ENCODE results near the gene PHLDA2. TPM values are rescaled to one million over a fixed set of nuclear protein-coding genes. Genes with fewer than 3 reads are reported as not detected.

The PHLDA2 gene
- polyA plus RNA-seq, 4 donors = 0.54 to 2.5 (median 1.3) TPM

DNA sequence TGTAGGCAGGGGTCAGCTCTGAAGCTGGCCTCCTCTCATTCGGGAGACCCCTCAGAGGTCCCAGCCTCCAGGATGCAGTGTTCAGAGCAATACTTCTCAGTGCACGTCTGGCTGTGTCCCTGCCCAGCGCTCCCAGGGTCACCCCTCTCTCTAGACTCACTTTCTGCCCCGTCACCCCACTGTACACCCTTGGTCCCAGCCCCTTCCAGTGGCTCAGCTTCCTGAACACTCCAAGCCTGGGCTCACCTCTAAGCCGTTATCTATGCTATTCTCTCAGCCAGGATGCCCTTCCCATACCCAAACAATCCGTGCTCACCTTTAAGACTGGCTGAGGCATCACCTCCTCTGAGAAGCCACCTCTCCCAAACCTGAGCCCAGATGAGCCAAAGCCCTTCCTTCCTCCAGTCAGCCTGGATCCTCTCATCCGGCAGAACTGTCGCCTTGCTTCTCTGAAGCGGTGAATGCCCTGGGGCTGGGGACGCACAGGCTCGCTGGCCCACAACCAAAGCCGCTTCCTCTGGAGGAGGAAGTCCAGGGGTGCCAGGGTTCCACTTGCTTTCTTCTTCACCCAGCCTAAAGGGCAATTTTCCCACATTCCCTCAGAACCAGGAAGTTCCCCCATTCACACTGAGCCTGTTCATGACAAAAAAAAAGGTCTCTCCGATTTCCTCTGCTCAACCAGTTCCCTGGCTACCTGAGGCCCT, 30.0 kb downstream of the PHLDA2 start:
- DNase-seq (ENCODE audit: low read depth in 4 of 4, low spot score in 3 of 4) = no peak

DNA sequence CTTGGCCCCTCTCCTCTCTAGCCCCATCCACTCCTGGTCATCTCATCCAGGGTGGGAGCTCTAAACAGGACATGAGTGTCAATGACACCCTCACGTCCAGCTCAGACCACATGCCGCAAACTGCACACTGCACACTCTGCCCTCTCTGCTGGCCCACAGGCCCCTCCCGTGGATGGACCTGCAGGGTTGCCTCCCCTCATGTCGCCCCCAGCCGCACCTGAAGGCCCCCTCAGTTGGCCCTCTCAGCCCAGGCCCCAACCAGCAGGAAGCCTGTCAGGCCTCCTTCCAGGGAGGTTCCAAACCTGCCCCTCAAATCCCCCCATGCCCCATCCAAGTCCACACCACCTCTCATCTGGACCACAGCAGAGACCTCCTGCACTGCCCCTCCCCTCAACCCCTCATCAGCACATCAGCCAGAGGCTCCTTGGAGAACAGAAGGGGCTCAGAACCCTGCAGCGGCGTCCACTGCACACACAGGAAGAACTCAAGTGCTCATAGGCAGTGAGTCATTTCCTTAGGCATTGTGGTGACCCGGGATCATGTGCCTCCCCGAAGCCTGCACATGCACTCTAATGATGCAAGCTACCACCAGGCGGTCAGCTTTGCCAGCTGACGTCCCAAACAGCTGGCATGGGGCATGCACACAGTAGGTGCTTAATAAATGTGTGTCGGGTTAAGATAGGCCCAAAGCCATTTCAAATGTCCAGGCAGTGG, 30.7 kb downstream of the PHLDA2 start:
- DNase-seq (ENCODE audit: low read depth in 4 of 4, low spot score in 3 of 4) = no peak

DNA sequence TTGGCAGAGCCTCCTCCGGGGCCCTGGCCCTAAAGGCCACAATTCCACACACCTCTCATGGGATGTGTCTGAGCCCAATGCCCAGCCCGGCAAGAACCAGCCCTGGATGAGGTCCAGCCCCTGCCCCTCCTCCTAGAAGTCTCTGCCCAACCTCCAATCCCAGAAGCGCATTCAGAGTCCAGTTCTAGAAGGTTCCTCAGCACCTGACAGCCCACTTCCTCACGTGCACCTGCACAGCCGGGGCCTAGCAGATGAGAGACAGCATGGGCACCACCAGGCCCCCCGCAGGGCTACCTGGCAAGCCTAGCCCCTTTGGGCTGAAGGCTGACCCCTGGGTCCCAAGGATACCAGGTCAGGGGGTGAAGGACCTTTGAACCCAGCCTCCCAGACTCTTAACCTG, 32.2 kb downstream of the PHLDA2 start:
- no peak for DNase-seq (ENCODE audit: low read depth in 4 of 4, low spot score in 3 of 4)

DNA sequence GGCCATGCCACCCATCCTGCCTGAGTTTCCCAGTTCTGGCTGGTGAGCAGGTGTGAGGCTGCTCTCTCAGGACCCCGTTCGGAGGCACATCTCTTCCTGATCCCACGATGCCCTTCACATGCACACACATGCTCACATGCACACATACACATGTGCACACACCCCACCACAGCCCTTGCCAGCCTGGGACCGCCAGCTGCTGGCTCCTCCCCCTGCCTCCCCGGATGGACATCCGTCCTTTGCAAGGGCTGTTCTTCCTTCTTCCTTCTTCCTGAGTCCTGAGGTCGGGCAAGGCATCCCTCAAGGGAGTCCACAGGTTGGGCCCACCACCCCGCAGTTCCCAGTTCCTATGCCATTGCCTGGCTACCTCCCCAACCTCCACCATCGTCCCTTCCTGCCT, 33.2 kb downstream of the PHLDA2 start:
- DNase-seq (ENCODE audit: low read depth in 4 of 4, low spot score in 3 of 4) = no peak

DNA sequence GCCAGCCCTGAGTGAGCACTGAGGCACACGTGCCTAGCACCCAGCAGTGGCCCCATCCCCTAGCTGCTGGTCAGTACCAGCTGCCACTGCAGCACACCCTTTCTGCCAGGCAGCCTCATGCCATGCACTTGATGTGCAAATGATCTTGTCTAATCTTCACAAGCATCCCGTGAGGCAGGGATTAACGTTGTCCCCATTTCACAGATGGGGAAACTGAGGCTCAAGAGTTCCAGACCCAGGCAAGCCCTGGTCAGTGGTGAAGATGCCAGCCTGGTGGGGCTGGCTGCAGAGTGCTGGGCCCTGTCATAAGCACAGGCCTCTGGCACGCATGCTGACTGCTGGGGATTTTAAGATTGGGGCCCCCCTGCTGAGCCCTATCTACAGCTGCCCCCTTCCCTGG, 35.3 kb downstream of the PHLDA2 start:
- no peak for DNase-seq (ENCODE audit: low read depth in 4 of 4, low spot score in 3 of 4)

DNA sequence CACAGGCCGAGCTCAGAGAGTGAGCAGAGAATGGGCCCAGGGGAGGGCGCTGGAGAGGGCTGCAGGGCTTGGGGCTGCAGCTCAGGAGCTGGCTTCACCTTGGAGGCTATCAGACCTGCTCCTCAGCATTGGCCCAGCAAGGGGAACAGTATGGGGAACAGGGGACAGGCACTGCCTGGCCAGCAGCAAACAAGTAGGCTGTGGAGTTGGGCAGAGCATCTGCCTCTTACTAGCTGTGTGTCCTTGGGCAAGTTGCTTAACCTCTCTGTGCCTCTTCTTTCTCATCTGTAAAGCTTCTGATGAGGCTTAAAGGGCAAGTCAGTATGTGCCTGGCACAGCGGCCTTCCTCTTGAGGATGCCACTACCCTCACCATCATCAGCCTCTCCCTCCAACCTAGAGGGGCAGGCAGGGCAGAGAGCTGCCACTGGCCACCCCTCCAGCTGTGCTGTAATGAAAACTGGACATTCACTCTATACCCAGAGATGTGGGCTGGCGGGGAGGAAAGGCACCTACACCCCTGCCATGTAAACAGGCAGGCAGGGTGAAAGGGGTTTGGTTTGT, 36.2 kb downstream of the PHLDA2 start:
- no peak for DNase-seq (ENCODE audit: low read depth in 4 of 4, low spot score in 3 of 4)

DNA sequence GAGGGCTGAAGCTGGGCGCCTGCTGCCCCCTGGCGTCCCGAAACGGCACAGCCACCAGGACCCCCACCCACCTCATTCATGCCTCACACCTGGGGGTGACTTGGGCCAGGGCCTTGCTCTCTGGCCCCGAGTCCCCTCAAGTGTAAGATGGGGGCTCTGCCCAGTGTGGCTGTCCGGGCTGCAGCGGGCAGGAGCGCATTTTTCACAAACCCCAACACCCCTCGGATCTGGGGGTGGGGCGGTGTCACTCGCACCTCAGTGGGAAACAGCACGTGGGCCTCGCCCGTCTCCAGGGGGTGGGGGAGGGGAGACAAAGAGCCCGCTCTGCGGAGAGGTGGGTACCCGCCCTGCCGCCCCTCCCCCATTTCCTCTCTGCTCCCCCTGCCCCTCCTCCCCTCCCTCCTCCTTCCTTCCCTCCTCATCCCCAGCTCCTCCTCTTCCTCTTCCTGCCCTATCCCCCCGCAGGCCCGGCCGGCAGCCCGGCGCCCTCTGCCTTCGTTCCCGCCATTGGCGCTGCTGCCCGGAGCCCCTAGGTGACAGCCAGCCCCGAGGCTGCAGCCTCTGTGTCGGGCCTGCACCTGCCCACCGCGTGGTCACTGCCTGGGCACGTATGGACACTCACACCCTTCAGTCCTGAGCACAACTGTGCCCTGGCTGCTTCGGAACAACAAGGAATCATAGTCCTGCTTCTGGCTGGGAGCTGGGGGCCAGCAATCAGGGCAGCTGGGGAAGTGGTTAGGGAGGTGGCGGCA, 36.8 kb downstream of the PHLDA2 start:
- DNase-seq (ENCODE audit: low read depth in 4 of 4, low spot score in 3 of 4) = no peak

DNA sequence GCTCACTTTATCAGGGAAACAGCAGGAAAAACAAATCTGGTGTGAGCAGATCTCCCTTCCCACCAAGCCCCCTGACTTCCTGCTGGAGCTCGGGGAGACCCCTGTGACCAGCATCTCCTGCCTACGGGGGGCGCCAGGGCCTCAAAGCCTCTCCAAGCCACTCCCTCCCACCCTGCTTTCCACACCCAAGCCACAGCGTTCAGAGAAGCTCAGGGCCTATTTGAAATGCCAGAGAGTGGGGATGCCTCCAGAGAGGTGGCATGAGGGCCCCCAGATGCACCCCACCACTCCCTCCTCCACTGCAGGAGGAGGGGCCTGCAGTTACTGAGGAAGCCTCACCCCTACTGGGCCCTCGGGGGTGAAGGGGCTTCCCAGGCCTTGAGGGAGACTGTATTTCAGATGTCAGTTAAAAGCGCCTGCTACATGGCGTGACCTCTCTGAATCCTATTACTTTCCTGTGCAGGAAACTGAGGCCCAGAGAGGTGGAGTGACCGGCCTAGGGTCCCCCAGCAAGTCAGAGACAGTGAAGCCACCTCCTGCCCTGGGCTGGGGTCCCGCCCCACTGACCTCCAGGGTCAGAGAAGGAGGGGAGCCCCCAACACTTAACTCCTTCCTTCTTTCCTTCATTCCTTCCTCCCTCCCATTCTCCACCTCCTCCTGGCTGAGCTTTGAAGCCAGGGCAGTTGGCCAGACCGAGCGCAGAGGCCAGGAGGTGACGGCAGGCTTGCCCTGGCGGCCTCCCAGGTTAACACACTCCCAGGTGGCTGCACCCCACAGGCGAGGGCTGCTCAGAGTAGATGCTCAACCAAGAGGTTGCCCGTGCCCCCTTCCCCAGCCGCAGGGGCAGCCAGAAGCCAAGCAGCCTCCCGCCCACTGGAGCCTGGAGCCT, 37.6 kb downstream of the PHLDA2 start:
- no peak for DNase-seq (ENCODE audit: low read depth in 4 of 4, low spot score in 3 of 4)

DNA sequence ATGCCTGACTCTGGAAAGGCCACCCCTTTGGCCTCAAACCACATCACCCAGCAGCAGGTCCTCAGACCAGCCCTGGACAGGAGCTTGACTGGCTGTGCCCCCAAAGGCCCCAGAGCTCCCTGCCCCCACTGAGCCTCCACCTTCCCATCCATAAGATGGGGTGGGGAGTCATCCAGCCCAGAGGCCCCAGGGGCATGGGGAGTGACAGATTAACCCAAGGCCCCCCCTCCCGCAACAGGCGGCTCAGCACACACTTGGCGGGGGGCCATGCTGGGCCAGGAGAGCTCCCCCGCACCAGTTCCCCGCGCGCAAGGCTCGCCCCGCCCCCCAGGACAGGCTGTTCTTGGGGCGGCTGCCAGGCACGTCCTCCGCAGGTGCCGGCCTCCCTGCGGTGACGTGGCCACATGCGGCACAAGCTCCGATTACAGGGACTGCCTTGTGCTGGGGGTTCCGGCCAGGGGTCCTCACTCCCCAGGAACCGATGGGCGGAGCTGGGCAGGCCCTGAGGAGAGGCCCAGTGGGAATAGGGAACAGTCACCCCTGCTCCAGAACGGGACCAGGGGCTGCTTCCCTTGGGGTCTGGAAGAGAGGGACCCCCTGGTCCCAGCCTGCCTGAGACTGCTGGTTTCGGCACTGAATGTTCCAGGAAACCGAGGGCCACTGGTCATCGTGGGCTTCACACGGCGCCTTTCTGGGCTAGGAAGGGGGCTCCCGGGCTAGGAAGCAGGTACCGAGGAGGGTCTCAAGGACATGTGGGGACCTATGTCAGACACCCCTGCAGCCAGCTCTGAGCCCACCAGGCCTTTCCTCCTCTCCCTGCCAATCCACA, 38.5 kb downstream of the PHLDA2 start:
- DNase-seq (ENCODE audit: low read depth in 4 of 4, low spot score in 3 of 4) = peak in 1 of 4 donors; percentile 61

DNA sequence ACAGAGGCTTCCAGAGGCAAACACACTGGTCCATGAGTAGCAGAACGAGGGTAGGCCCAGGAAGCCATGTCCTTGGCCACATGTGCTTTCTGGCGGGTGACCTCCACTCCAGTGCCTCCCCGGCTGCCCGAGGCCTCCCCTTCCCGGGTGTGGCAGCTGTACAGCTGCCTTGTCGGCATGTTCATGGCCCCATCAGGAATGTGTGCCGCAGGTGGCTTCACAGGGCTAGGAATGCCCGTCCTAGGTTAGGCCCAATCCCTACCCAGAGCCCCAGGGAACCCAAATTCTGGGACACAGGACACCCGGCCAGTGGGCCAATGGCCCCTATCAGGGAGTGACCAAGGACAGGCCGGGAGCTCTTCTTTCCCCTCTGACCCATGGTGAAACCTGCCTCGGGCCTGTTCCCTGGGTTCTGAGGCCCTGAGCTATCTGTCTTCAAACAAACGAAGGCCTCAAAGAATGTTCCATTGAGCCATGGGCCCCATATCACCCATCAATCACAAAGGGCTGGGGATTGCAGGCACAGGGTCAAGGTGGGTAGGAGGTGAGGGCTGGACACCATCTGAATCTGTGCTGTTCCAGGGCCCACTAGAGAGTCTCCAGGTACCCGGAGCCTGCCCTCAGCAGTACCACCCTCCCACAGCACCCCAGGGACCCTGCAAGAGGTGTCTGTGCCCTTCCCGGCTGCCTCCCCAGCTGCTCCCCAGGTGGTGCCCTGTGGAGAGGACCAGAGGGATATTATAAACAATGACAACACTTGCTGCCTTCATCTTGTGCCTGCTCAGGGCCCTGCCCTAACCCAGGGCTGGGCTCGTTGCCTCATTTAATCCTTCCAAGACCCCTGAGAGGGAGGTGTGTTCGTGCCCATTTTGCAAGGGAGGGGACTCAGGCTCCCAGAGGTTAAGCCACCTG, 39.6 kb downstream of the PHLDA2 start:
- no peak for DNase-seq (ENCODE audit: low read depth in 4 of 4, low spot score in 3 of 4)

DNA sequence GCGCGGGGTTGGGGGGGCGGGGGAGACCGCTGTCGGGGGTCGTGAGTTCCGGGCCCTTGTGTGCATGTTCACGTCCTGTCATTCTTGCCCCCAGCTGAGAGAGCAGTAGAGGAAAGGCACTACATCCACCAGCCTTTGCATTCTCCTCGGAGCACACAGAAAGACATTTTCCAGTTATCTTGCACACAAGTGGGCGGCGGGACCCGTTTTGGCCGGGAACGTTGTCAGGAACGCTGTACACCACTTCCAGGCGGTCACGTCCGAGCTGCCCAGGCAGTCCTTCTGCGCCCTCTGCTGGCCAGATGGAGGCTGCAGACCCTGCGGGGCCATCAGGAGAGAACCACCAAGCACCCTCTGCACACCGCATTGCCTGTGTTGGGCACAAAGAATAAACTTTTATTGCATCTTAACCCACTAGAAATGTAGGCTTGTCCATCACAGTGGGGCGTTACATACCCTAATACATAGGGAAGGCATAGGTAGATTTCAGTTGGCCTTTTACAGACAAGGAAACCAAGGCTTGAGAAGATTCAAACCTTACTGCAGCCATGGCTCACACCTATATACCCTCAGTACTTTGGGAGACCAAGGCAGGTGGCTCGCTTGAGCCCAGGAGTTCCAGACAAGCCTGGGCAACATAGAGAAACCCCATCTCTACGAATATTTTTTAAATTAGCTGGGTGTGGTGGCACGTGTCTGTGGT, 40.8 kb downstream of the PHLDA2 start:
- peak in 2 of 4 donors; percentile 83 to 85 for DNase-seq (ENCODE audit: low read depth in 4 of 4, low spot score in 3 of 4)

DNA sequence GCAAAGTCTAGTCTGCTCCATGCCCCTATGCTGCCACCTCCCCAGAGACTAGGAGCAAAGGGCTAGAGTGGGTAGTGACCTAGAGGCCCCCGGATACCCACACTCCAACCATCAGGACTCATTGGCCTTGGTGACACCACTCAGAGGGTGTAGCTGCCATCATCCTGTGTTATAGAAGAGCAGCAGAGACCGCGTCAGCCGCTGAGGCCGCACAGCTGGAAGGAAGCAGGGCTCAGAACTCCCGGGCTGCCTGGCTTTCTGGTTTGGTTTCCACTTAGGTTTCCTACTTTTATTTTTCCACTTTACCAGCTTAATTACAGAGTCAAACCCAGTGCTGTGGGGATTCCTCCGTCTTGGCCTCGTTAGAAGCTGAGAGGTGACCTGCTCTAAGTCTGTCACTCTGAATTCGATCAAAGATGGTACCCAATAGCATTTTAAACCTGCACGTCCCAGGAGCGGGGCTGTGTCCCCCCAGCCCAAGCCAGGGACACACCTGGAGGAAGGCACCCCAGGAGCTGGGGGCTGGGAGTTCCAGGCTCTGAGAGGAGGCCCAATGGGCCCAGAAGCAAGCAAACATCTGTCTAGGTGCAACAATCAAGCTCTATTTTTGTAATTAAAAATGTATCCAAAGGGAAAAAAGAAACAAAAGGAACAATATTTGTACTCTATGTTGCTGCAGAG, 41.6 kb downstream of the PHLDA2 start:
- no peak for DNase-seq (ENCODE audit: low read depth in 4 of 4, low spot score in 3 of 4)

DNA sequence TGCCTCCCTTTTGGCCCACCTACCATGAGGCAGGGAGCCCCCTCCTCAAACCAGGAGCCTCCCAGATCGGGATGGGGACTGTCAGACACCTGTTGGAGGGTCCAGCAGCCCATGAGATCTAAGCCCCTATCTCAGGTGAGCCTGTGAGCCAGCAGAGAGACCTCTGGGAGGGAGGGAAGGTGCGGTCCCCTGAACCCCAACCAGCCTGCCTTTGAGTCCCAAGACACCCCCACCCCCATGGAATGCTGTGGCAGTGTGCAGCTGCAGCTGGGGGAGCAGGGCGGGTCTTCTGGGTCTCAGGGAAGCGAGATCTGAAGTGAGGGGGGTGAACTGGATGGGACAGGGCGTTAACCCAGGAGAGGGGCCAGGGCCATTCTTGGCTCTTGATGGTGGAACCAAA, 42.3 kb downstream of the PHLDA2 start:
- DNase-seq (ENCODE audit: low read depth in 4 of 4, low spot score in 3 of 4) = no peak

DNA sequence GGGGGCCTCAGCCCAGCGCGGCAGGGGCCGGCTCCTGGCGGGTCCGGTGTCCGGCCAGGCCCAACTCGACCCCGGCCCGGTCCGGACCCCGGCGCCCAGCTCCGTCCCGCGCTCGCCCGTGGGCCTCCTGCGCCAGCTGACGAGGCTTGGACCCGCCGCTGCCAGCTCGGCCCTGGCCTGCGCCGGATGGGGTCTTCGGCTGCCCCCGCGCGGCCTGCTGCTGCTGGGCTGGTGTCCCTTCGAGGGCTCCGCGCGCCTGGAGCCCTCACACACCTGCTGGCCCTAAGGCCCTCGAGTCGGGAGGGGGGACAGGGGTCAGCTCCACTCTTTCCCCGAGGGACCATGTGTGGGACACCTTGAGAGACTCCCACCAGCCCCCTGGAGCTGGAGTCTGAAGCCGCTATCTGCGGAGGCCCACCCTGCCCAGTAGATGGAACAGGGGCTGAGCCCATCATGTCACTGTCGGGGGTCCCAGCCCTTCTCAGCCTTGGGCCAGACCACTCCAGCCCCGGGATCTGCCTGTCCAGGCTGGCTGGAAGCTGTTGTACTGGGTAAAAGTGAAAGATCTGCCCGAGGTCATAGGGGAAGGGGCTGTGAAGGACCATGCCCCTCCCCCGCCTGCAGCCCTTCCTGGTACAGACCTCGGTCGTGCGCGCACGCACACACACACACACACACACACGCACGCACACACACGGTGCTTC, 42.9 kb downstream of the PHLDA2 start:
- DNase-seq (ENCODE audit: low read depth in 4 of 4, low spot score in 3 of 4) = no peak

DNA sequence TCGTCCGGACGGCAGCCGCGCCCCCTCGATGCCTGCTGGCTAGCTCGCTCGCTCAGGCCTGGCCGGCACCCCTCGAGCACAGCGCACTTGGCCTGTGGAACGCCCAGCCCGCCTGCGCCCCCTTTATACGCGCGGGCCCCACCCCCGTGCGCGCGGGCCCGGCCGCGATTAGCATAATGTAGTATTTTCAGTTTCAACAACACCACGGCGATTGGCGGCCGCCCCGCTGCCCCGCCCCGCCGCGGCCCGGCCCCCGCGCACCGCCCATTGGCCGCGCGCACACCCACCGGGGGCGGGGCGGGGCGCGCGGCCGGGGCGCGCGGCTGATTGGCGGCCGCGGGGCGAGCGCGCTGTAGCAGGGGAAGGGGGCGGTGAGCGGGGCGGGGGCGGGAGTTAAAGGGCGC, 43.5 kb downstream of the PHLDA2 start, which contains the start of gene CDKN1C:
Gene CDKN1C, minus strand, starts transcription at position 98 of the 404 bp plus-strand sequence. CDS start 319 bp downstream, outside the sequence.
- DNase-seq (ENCODE audit: low read depth in 4 of 4, low spot score in 3 of 4) = peak; percentile 73 to 83 (median 78)

DNA sequence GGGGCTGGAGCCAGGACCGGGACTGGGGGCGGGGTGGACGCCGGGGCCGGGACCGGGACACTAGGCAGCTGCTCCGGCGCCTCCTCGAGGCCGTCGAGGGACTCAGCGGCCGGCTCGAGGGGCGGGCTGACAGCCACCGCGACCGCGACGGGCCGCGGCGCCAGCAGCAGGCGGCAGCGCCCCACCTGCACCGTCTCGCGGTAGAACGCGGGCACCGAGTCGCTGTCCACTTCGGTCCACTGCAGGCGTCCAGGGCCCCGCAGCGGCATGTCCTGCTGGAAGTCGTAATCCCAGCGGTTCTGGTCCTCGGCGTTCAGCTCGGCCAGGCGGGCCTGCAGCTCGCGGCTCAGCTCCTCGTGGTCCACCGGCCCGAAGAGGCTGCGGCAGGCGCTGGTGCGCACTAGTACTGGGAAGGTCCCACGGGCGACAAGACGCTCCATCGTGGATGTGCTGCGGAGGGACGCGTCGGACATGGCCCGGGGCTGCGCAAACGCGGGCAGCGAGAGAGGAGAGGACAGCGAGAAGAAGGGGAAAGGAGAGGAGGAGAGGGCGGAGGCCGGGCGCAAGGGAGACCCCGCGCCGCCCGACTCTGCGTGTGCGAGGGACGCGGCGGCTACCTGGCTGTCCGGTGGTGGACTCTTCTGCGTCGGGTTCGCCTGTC, 44.1 kb downstream of the PHLDA2 start:
- DNase-seq (ENCODE audit: low read depth in 4 of 4, low spot score in 3 of 4) = peak in 1 of 4 donors; percentile 41
